Hepatocyte (in vitro differentiated cells): ENCODE results near the gene S100A3.

ENCODE experiments used
- CTCF ChIP-seq: fragments of 200-600 bp; sonication (generic); IDR thresholded peaks from 2 replicates; pipeline ENCODE4 v1.5.1; 2016; ENCODE audit warnings: antibody characterized with exemption, mild to moderate bottlenecking; ENCODE audit not compliant: poor library complexity
- EZH2 ChIP-seq: fragments of 200-600 bp; sonication (generic); IDR thresholded peaks from 2 replicates; pipeline ENCODE4 v1.6.1; 2016; ENCODE audit warnings: antibody characterized with exemption, mild to moderate bottlenecking, borderline replicate concordance

GRCh38 chr1:153506831-153507413, 42.1 kb downstream of the S100A3 start:
- TF ChIP-seq CTCF (no peak), EZH2 (no peak)
